Small intestine (tissue), 7 donors: ENCODE data around the gene GP9. TPM values are rescaled to one million over a fixed set of nuclear protein-coding genes. Genes with fewer than 3 reads are reported as not detected.

Source experiments
- DNase-seq, 2 donors: peaks; one replicate each; pipeline versions ENCODE4 v3.0.0 to v3.0.0-alpha.2; 2013
- FAIRE-seq: peaks from 2 replicates; lab custom pipeline; 2012; peaks lifted over from hg19 to GRCh38; lab: Jason Lieb, UNC
- H3K27ac ChIP-seq, 3 donors: one replicate each; pipeline ENCODE4 v1.5.1; 2013; ENCODE audit warnings: low read length in 2 of 3, mild to moderate bottlenecking in 2 of 3, control low read depth in 1 of 3, inconsistent platforms in 1 of 3, low read depth in 1 of 3, moderate library complexity in 1 of 3
- H3K27me3 ChIP-seq, 3 donors: one replicate each; pipeline ENCODE4 v1.6.1; 2013; ENCODE audit warnings: low read length in 3 of 3, inconsistent platforms in 1 of 3; ENCODE audit not compliant: control insufficient read depth in 3 of 3, insufficient read depth in 3 of 3
- H3K36me3 ChIP-seq, 3 donors: one replicate each; pipeline ENCODE4 v1.6.1; 2013; ENCODE audit warnings: low read length in 3 of 3, inconsistent platforms in 1 of 3, low read depth in 1 of 3, mild to moderate bottlenecking in 1 of 3, moderate library complexity in 1 of 3; ENCODE audit not compliant: control insufficient read depth in 3 of 3, insufficient read depth in 2 of 3
- H3K4me1 ChIP-seq, 3 donors: one replicate each; pipeline ENCODE4 v1.6.1; 2013; ENCODE audit warnings: low read length in 2 of 3, inconsistent platforms in 1 of 3, low read depth in 1 of 3, mild to moderate bottlenecking in 1 of 3, moderate library complexity in 1 of 3; ENCODE audit not compliant: control insufficient read depth in 3 of 3, insufficient read depth in 2 of 3
- H3K4me3 ChIP-seq, 3 donors: one replicate each; pipeline ENCODE4 v1.5.1; 2013; ENCODE audit warnings: low read length in 3 of 3, control low read depth in 1 of 3, inconsistent platforms in 1 of 3, low read depth in 1 of 3, mild to moderate bottlenecking in 1 of 3, moderate library complexity in 1 of 3
- H3K9me3 ChIP-seq, 2 donors: one replicate each; pipeline ENCODE4 v1.6.1; 2013; ENCODE audit warnings: low read depth in 1 of 2, low read length in 1 of 2; ENCODE audit not compliant: control insufficient read depth in 2 of 2, insufficient read depth in 1 of 2
- WGBS, 3 donors: extraction: QIAGEN DNeasy Blood & Tissue Kit; methylation state at CpG; one replicate each; pipeline ENCODE4 v1.1.7; 2013; 5-methylcytosine and 5-hydroxymethylcytosine counted together
- polyA plus RNA-seq, 4 donors: library from polyadenylated mRNA; stranded (reverse) in 3 of 4; unstranded in 1 of 4; fragments of 200-250 nt in 3 of 4; fragments of 120-200 nt in 1 of 4; gene quantifications; one replicate each; pipeline versions ENCODE4 v1.2.1 to v1.2.3, GENCODE V29; 2013
- donor health status: healthy with polysubstance abuse.
- donor health status: control.
- donor health status: control.
- donor health status: Bipolar disorder and iron deficiency.
- donor health status: healthy.

GP9 gene
- polyA plus RNA-seq, 4 donors, result 0.06 to 0.18 TPM; not detected in 2

GRCh38 chr3:129017484-129017899 lies 43.1 kb upstream of the GP9 start:
- Histone ChIP-seq H3K36me3 (peaks cover 0 to 3% (median 0%) of the 10 kb centered on the region in 3 donors), H3K4me1 (peaks cover 0 to 14% (median 5%) of the 10 kb centered on the region in 3 donors), H3K4me3 (no peak overlapping the region), H3K27ac (peak overlapping the region in 2 of 3 donors; percentile 39 to 88), H3K9me3 (no peaks in the 10 kb centered on the region), H3K27me3 (peaks cover 0 to 2% (median 0%) of the 10 kb centered on the region in 3 donors)
- DNase-seq, result no peak
- FAIRE-seq, result no peak
- 49 to 72% (median 67%) methylated on average over 7 of the region's 7 CpGs for WGBS, 3 donors

GRCh38 chr3:129018271-129018670 lies 42.3 kb upstream of the GP9 start:
- 50 to 74% (median 64%) methylated on average over 2 of the region's 2 CpGs for WGBS, 3 donors
- H3K9me3 ChIP-seq, result no peaks in the 10 kb centered on the region
- peaks cover 0 to 14% (median 5%) of the 10 kb centered on the region in 3 donors for H3K4me1 ChIP-seq
- no peak overlapping the region for H3K4me3 ChIP-seq
- DNase-seq, result no peak
- peaks cover 0 to 2% (median 0%) of the 10 kb centered on the region in 3 donors for H3K27me3 ChIP-seq
- peaks cover 0 to 3% (median 0%) of the 10 kb centered on the region in 3 donors for H3K36me3 ChIP-seq
- peak overlapping the region in 1 of 3 donors; percentile 88 for H3K27ac ChIP-seq
- no peak for FAIRE-seq

- H3K27me3 ChIP-seq, result peaks cover 0 to 2% (median 0%) of the 10 kb centered on the region in 3 donors
- H3K27ac ChIP-seq, result peak overlapping the region in 1 of 3 donors; percentile 40
- FAIRE-seq (no peak), DNase-seq (no peak)
- WGBS, 3 donors, result 80 to 93% (median 89%) methylated on average over 9 of the region's 9 CpGs
- H3K4me3 ChIP-seq, result no peak overlapping the region
- peaks cover 0 to 14% (median 5%) of the 10 kb centered on the region in 3 donors for H3K4me1 ChIP-seq
- H3K9me3 ChIP-seq, result no peaks in the 10 kb centered on the region
- peaks cover 0 to 3% (median 0%) of the 10 kb centered on the region in 3 donors for H3K36me3 ChIP-seq
These were observed 41.8 kb upstream of the GP9 start for GRCh38 chr3:129018751-129019150.

- H3K27ac ChIP-seq, result peak overlapping the region in 1 of 3 donors; percentile 13
- DNase-seq, result no peak
- WGBS, 3 donors, result 83 to 91% (median 90%) methylated on average over 3 of the region's 3 CpGs
- no peaks in the 10 kb centered on the region for H3K9me3 ChIP-seq
- FAIRE-seq, result no peak
- no peak overlapping the region for H3K4me3 ChIP-seq
- H3K27me3 ChIP-seq, result peaks cover 0 to 2% (median 0%) of the 10 kb centered on the region in 3 donors
- peaks cover 0 to 3% (median 0%) of the 10 kb centered on the region in 3 donors for H3K36me3 ChIP-seq
- peaks cover 0 to 14% (median 5%) of the 10 kb centered on the region in 3 donors for H3K4me1 ChIP-seq
These were observed 41.3 kb upstream of the GP9 start for GRCh38 chr3:129019266-129019665.

- WGBS, 3 donors, result 62 to 83% (median 76%) methylated on average over 5 of the region's 5 CpGs
- Histone ChIP-seq H3K4me3 (no peak overlapping the region), H3K36me3 (no peaks in the 10 kb centered on the region), H3K27me3 (peaks cover 0 to 10% (median 0%) of the 10 kb centered on the region in 3 donors), H3K4me1 (peaks cover 0 to 14% (median 5%) of the 10 kb centered on the region in 3 donors), H3K27ac (peak overlapping the region in 1 of 3 donors; percentile 85), H3K9me3 (no peaks in the 10 kb centered on the region)
- FAIRE-seq, result no peak
- no peak for DNase-seq
These were observed 39.9 kb upstream of the GP9 start for GRCh38 chr3:129020691-129021090.

- no peaks in the 10 kb centered on the region for H3K9me3 ChIP-seq
- peaks cover 0 to 12% (median 0%) of the 10 kb centered on the region in 3 donors for H3K27me3 ChIP-seq
- DNase-seq (no peak), FAIRE-seq (no peak)
- peaks cover 0 to 10% (median 5%) of the 10 kb centered on the region in 3 donors for H3K4me1 ChIP-seq
- 75 to 84% (median 80%) methylated on average over 6 of the region's 6 CpGs for WGBS, 3 donors
- H3K4me3 ChIP-seq, result no peak overlapping the region
- H3K27ac ChIP-seq, result peak overlapping the region in 1 of 3 donors; percentile 85
- H3K36me3 ChIP-seq, result no peaks in the 10 kb centered on the region
These were observed 39.4 kb upstream of the GP9 start for GRCh38 chr3:129021140-129021551.

- Histone ChIP-seq H3K36me3 (no peaks in the 10 kb centered on the region), H3K27me3 (peaks cover 0 to 20% (median 0%) of the 10 kb centered on the region in 3 donors), H3K4me1 (peaks cover 2 to 10% (median 6%) of the 10 kb centered on the region in 3 donors), H3K27ac (peak overlapping the region in 2 of 3 donors; percentile 47 to 71), H3K4me3 (no peak overlapping the region), H3K9me3 (peaks cover 0 to 2% of the 10 kb centered on the region in 2 donors)
- 61 to 82% (median 77%) methylated on average over 15 of the region's 15 CpGs for WGBS, 3 donors
- DNase-seq (peak in 1 of 2 donors; percentile 59), FAIRE-seq (no peak)
These were observed 38.2 kb upstream of the GP9 start for GRCh38 chr3:129022114-129023007.

- H3K27me3 ChIP-seq, result peaks cover 0 to 23% (median 0%) of the 10 kb centered on the region in 3 donors
- FAIRE-seq, result no peak
- H3K36me3 ChIP-seq, result no peaks in the 10 kb centered on the region
- H3K4me3 ChIP-seq, result no peak overlapping the region
- H3K27ac ChIP-seq, result peak overlapping the region in 1 of 3 donors; percentile 71
- H3K9me3 ChIP-seq, result peaks cover 0 to 2% of the 10 kb centered on the region in 2 donors
- H3K4me1 ChIP-seq, result peaks cover 0 to 7% (median 2%) of the 10 kb centered on the region in 3 donors
- no peak for DNase-seq
- 66 to 82% (median 71%) methylated on average over 1 of the region's 1 CpG for WGBS, 3 donors
These were observed 37.6 kb upstream of the GP9 start for GRCh38 chr3:129023008-129023358.
